ENCODE measurements around the gene ALDOB.
A peak's percentile ranks its signal among the peaks of the same experiment; 100 is the strongest.

Gene ALDOB

DNA sequence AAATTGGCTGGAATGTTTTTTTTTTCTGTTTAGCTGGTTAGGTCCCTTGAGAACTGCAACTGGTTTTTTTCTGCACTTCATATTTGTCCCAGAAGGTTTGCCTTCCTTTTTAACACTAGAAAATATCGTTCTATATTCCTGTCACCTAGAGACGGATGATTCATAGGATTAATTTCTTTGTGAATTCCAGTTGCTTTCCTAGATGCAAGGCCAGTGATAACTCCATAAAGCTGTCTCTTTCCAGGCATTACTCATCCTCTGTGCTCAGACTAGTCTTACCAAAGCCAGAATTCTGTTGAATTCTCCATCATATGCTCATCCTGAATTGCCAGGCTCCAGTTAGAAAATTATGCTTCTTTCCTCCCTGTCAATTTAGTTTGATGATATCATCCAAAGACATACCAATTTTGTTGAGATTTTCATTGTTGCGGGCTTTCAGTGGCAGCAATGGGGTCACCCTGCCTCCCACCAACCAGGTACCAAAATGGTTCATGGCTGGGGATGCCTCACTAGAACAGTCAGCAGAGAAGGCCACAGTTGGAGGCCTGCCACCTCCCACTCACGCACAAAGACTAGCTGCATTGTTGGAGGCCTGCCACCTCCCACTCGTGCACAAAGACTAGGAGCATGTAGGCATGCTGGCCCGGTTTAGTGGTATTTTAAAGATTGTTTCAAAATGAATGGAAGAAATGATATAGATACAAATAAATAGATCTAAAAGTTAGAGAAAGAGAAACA, 59.3 kb downstream of the ALDOB start:
- TF ChIP-seq POLR2A (IDR thresholded peaks at IDR 0.05; ENCODE audit: low read depth, low read length), result no peak
- FAIRE-seq, result no peak
- peak; percentile 41 for DNase-seq (ENCODE audit: insufficient read length, low spot score)

DNA sequence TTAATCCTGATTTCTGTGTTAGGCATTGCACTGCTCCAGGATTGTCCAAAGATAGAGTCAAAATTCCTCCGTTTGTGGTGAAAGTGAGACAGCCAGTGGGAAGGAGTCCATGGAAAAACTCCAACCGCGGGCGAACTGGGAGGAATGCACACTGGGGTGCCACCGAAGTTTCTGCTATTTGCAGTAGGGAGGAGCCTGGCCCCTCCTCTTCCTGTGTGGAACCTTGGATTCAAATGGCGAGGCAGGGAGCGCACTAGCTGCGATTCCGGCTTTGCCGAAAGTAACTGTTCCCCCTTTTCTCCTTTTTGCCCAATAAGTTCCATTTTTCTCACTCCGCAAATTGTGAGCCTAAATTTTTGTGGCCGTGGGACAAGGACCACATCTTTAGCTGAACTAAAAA, 60.0 kb downstream of the ALDOB start:
- FAIRE-seq (peak; percentile 99), DNase-seq (ENCODE audit: insufficient read length, low spot score) (peak; percentile 21)
- TF ChIP-seq POLR2A (IDR thresholded peaks at IDR 0.05; ENCODE audit: low read depth, low read length), result peak; percentile 24; the same call in 1 of the 2 replicates

DNA sequence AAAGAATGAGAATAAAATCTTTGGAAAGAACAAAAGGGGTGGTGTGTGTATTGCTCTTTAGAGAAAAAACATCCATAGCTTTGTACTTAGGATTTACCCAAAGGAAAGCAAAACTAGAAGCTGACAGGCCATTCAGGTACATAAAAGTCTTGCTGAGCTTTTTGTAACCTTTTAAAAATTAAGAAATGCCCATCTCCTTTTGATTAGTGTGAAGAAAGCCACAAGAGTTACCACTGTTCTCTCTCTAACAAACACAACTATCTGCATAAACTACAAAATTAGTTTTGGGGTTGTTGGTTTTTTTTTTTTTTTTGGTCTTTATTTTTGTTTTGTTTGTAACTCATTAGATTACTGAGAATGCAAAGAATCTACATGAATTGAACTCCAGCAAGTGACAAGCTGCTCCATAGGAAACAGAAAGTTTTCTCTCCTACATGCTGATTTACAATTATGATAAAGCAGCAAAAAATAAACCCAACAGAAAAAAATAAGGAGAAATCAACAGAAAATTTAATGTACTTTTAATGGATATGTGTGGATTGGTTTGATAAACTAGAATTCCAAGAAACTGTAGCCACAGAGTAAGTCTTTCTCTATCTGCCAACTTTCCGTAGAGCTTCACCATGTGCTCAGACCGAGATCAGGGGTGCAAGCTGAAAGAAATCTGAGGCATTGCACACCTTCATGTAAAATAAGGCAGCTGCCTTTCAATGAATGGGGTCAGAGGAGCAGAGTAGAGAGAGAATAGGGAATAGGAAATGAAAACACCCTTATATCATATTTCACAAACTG, 63.1 kb downstream of the ALDOB start:
- no peak for DNase-seq (ENCODE audit: insufficient read length, low spot score)
- FAIRE-seq, result no peak
- no peak for TF ChIP-seq POLR2A (IDR thresholded peaks at IDR 0.05; ENCODE audit: low read depth, low read length)

DNA sequence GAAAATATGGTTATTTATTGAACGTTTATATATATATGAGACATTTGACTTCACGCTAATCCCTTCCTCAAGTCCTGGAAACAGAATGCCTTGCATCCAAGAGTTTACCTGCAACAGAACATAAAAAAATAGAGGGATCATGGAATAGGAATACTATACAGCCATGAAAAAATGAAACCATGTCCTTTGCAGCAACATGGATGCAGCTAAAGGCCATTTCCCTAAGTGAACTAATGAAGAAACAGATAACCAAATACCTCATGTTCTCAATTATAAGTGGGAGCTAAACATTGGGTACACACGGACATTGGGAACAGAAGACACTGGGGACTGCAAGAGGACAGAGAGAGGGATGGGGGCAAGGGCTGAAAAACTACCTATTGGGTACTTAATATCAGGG, 63.8 kb downstream of the ALDOB start:
- TF ChIP-seq POLR2A (IDR thresholded peaks at IDR 0.05; ENCODE audit: low read depth, low read length), result no peak
- FAIRE-seq (peak; percentile 61), DNase-seq (ENCODE audit: insufficient read length, low spot score) (no peak)

Measured in H54 (cell line).